NCI-H2081 treated with DMSO at 0.1 percent for 48 hours (cell line): ENCODE data around the gene RFX1.
"Not testable (repeated sequence)": the region's sequence is repeated elsewhere in the genome, so short reads cannot be mapped to it uniquely, and the experiment has no call there.

Experiments used
- DNase-seq: peaks from one replicate; lab custom pipeline; 2025; lab: John Stamatoyannopoulos, UW

RFX1 gene

GRCh38 chr19:13978351-13979243 lies 27.5 kb downstream of the RFX1 start:
- DNase-seq: no peak

GRCh38 chr19:13977803-13978202 lies 28.3 kb downstream of the RFX1 start:
- DNase-seq: no peak

- DNase-seq: no peak
Measured at GRCh38 chr19:13976446-13976845, 29.7 kb downstream of the RFX1 start.

- DNase-seq: no peak
Measured at GRCh38 chr19:13975870-13976269, 30.2 kb downstream of the RFX1 start.

GRCh38 chr19:13974073-13974472 lies 32.0 kb downstream of the RFX1 start:
- DNase-seq: no peak

- DNase-seq: not testable (repeated sequence)
Measured at GRCh38 chr19:13973479-13973878, 32.6 kb downstream of the RFX1 start.

- DNase-seq: no peak
Measured at GRCh38 chr19:13972368-13973155, 33.6 kb downstream of the RFX1 start.

GRCh38 chr19:13971868-13972267 lies 34.3 kb downstream of the RFX1 start:
- not testable (repeated sequence) for DNase-seq

- no peak for DNase-seq
Measured at GRCh38 chr19:13969897-13970296, 36.2 kb downstream of the RFX1 start.

GRCh38 chr19:13968999-13969398 lies 37.1 kb downstream of the RFX1 start:
- DNase-seq: no peak

GRCh38 chr19:13968383-13968935 lies 37.7 kb downstream of the RFX1 start:
- no peak for DNase-seq

GRCh38 chr19:13967206-13967605 lies 38.9 kb downstream of the RFX1 start:
- DNase-seq: not testable (repeated sequence)

- no peak for DNase-seq
Measured at GRCh38 chr19:13966684-13967128, 39.4 kb downstream of the RFX1 start.

- no peak for DNase-seq
Measured at GRCh38 chr19:13965926-13966683, 40.0 kb downstream of the RFX1 start.

- no peak for DNase-seq
Measured at GRCh38 chr19:13965377-13965896, 40.7 kb downstream of the RFX1 start.

- DNase-seq: no peak
Measured at GRCh38 chr19:13964776-13965175, 41.3 kb downstream of the RFX1 start.

GRCh38 chr19:13963603-13964105 lies 42.5 kb downstream of the RFX1 start:
- no peak for DNase-seq

- no peak for DNase-seq
Measured at GRCh38 chr19:13962699-13963602, 43.2 kb downstream of the RFX1 start.

- DNase-seq: no peak
Measured at GRCh38 chr19:13961826-13962698, 44.1 kb downstream of the RFX1 start.
